PC-3 (cell line): ENCODE data around the gene TESK2. TPM values are rescaled to one million over a fixed set of nuclear protein-coding genes. Genes with fewer than 3 reads are reported as not detected.
"Not testable (repeated sequence)": the region's sequence is repeated elsewhere in the genome, so short reads cannot be mapped to it uniquely, and the experiment has no call there.

ENCODE experiments used
- ATAC-seq: fragments of 200-7000 bp; cut with Tn5 transposase; 2 replicates; pipeline ENCODE4 v1.9.1; 2020; ENCODE audit warnings: mild to moderate bottlenecking, moderate library complexity
- BruUV-seq: library from RNA; stranded (reverse); fragments of 400-500 nt; replicated peaks from 2 replicates; lab custom pipeline; 2021; lab: Mats Ljungman, UMichigan
- CTCF ChIA-PET: fragments of 300-600 bp; sonication (Branson Sonifier 250); formaldehyde crosslinking; loops from one replicate; lab custom pipeline; 2022; ENCODE audit warnings: antibody characterized with exemption; lab: Charles Lee
- POLR2A ChIA-PET: fragments of 300-600 bp; sonication (Branson Sonifier 250); formaldehyde crosslinking; loops from one replicate; lab custom pipeline; 2022; ENCODE audit warnings: antibody characterized with exemption; ENCODE audit not compliant: unreplicated experiment; lab: Charles Lee
- DNase-seq: peaks from one replicate; pipeline ENCODE4 v3.0.0-alpha.2; 2015
- H2AFZ ChIP-seq: fragments of 300-600 bp; sonication (generic); 2 replicates; pipeline ENCODE4 v1.6.0; 2016; ENCODE audit warnings: antibody characterized with exemption, low read length
- H3F3A ChIP-seq: fragments of 300-600 bp; sonication (generic); one replicate; pipeline ENCODE4 v1.6.0; 2017; ENCODE audit warnings: antibody characterized with exemption, low read length, control low read depth, mild to moderate bottlenecking; ENCODE audit not compliant: unreplicated experiment
- H3K27ac ChIP-seq: fragments of 300-600 bp; sonication (generic); 2 replicates; pipeline ENCODE4 v1.5.1; 2016; ENCODE audit warnings: mild to moderate bottlenecking, low read length
- H3K27me3 ChIP-seq: fragments of 300-600 bp; sonication (generic); 2 replicates; pipeline ENCODE4 v1.6.1; 2016; ENCODE audit warnings: low read length, mixed read lengths
- H3K36me3 ChIP-seq: fragments of 300-600 bp; sonication (generic); 2 replicates; pipeline ENCODE4 v1.6.1; 2016; ENCODE audit warnings: low read depth, mixed run types, low read length, mixed read lengths
- H3K4me1 ChIP-seq: fragments of 300-600 bp; sonication (generic); 2 replicates; pipeline ENCODE4 v1.5.1; 2016; ENCODE audit warnings: low read length; ENCODE audit not compliant: insufficient read depth
- H3K4me2 ChIP-seq: fragments of 300-600 bp; sonication (generic); 2 replicates; pipeline ENCODE4 v1.6.0; 2016; ENCODE audit warnings: low read length
- H3K4me3 ChIP-seq: fragments of 300-600 bp; sonication (generic); 2 replicates; pipeline ENCODE4 v1.5.1; 2016; ENCODE audit warnings: mild to moderate bottlenecking, low read length, mixed read lengths
- H3K79me2 ChIP-seq: fragments of 300-600 bp; sonication (generic); 2 replicates; pipeline ENCODE4 v1.6.1; 2017; ENCODE audit warnings: low read length, mixed read lengths
- H3K9ac ChIP-seq: fragments of 300-600 bp; sonication (generic); 2 replicates; pipeline ENCODE4 v1.6.0; 2016; ENCODE audit warnings: mild to moderate bottlenecking, low read length
- H3K9me2 ChIP-seq: fragments of 300-600 bp; sonication (generic); replicated peaks from 2 replicates; pipeline ENCODE4 v1.6.1; 2016; ENCODE audit warnings: mixed run types, low read length, mixed read lengths
- H3K9me3 ChIP-seq: fragments of 300-600 bp; sonication (generic); 2 replicates; pipeline ENCODE4 v1.6.1; 2016; ENCODE audit warnings: low read length, mixed read lengths
- H4K20me1 ChIP-seq: fragments of 300-600 bp; sonication (generic); 2 replicates; pipeline ENCODE4 v1.6.1; 2016; ENCODE audit warnings: low read length, mixed read lengths
- EZH2 ChIP-seq: fragments of 300-600 bp; sonication (generic); IDR thresholded peaks from one replicate; pipeline ENCODE4 v1.6.1; 2017; ENCODE audit warnings: antibody characterized with exemption, mild to moderate bottlenecking, low read length; ENCODE audit not compliant: unreplicated experiment
- EZH2phosphoT487 ChIP-seq: fragments of 300-600 bp; sonication (generic); IDR thresholded peaks from 2 replicates; pipeline ENCODE4 v1.6.1; 2018; ENCODE audit warnings: mild to moderate bottlenecking, antibody characterized with exemption, low read length, borderline replicate concordance
- intact Hi-C: fragments of 100-400 bp; cut with micrococcal nuclease; formaldehyde crosslinking; loops from 2 replicates; pipeline ENCODE4 v1.9.0; 2023
- total RNA-seq: library from RNA; depleted of rRNA; stranded (reverse); fragments of >200 nt; gene quantifications from 2 replicates; pipeline ENCODE4 v1.2.3, GENCODE V29; 2014
- TF ChIP-seq, protein P1 (sequence below): fragments of 300-600 bp; sonication (generic); conservative IDR thresholded peaks from 2 replicates; pipeline ENCODE4 v1.5.1; 2017; ENCODE audit warnings: antibody characterized with exemption, low read depth, mild to moderate bottlenecking, low read length

The TESK2 gene
- total RNA-seq, 1 experiment from 2014 or later: 6.0 TPM

DNA sequence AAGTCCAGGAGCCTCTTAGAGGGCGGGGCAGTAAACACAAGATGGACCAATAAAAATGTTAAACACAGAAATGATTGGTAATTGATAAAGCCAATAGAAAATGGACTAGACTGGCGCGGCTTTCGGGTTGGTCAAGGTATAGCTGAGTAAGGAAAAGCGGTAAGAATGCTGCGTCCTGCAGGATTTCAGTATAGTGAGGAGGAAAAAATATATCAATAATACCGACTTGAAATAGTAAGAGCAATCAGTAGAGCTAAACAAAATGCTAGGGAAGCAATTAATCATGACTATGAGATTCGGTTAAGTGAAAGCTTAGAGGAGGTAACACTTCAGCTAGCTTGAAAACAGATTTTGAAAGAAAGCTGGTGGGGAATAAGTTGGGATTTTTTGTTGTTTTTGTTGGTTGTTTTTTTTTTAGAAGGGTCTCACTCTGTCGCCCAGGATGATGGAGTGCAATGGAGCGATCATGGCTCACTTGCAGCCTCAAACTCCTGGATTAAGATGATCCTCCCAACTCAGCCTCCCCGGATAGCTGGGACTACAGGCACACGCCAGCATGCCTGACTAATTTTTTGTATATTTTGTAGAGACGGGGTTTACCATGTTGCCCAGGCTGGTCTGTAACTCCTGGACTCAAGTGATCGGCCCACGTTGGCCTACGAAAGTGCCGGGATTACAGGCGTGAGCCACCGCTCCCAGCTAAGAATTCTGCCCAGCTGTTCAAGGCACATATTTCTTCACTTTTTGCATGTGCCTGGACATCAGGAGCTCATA, 711 bp upstream of the TESK2 start:
- Histone ChIP-seq H3K9ac (0 out of 2 replicates have a peak overlapping the region, but pooled peaks have one; percentile 15), H3K27ac (no peak overlapping the region), H3K4me1 (peaks cover 11% of the 10 kb centered on the region), H3K4me2 (peak overlapping the region; percentile 81), H3K9me2 (no peaks in the 10 kb centered on the region), H3K9me3 (no peaks in the 10 kb centered on the region), H2AFZ (peak overlapping the region; percentile 77), H3K79me2 (no peaks in the 10 kb centered on the region), H4K20me1 (no peaks in the 10 kb centered on the region), H3K27me3 (no peaks in the 10 kb centered on the region), H3K36me3 (no peaks in the 10 kb centered on the region), H3F3A (no peaks in the 10 kb centered on the region), H3K4me3 (peak overlapping the region; percentile 55)
- DNase-seq: no peak
- intact Hi-C loops: loop anchor here (1.0 to 5.0 kb wide), 3 partner anchors 149 to 479 kb away; partner anchors contain the start of genes MUTYH, TOE1 and UROD
- TF ChIP-seq, protein P1, sequence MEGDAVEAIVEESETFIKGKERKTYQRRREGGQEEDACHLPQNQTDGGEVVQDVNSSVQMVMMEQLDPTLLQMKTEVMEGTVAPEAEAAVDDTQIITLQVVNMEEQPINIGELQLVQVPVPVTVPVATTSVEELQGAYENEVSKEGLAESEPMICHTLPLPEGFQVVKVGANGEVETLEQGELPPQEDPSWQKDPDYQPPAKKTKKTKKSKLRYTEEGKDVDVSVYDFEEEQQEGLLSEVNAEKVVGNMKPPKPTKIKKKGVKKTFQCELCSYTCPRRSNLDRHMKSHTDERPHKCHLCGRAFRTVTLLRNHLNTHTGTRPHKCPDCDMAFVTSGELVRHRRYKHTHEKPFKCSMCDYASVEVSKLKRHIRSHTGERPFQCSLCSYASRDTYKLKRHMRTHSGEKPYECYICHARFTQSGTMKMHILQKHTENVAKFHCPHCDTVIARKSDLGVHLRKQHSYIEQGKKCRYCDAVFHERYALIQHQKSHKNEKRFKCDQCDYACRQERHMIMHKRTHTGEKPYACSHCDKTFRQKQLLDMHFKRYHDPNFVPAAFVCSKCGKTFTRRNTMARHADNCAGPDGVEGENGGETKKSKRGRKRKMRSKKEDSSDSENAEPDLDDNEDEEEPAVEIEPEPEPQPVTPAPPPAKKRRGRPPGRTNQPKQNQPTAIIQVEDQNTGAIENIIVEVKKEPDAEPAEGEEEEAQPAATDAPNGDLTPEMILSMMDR: no peak
- TF ChIP-seq EZH2: no peak
- TF ChIP-seq EZH2phosphoT487: no peak
- no peak for ATAC-seq
- CTCF ChIA-PET: interaction anchor here (0.6 to 2.7 kb wide), 7 partner anchors 131 to 678 kb away, joined by 3 to 20 read pairs (median 5); no protein-coding TSS in a partner anchor
- POLR2A ChIA-PET: interaction anchor here (0.6 to 1.7 kb wide), 4 partner anchors 152 to 478 kb away, joined by 3 to 17 read pairs (median 4); partner anchors contain the start of gene TOE1
- BruUV-seq: no TSS peak

DNA sequence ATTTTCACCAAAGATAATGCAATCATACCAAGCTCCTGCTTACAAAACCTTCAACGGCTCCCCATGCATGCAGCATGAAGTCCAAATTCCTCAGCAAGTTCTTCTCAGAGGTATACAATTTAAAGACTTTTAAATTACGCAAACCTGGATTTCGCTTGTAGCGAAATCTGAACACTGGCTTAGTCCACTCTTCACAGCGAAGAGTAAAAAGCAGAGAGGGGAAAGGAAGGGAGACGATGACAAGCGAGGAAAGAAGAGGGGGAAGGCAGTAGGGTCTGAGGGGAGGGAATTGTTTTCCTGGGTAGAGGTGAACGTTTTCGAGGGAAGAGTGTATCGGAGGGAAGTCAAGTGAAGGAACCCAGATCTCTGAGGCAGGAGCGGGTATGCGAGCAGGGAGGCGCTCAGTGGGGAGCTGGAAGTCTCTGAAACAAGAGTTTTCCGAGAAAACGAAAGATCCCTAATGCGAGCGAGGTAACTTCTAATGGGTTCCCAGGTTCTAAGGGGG, 790 bp downstream of the TESK2 start:
- DNase-seq (peak; percentile 28), ATAC-seq (peak; percentile 1)
- TF ChIP-seq EZH2 (no peak), EZH2phosphoT487 (no peak)
- TF ChIP-seq, protein P1: no peak
- Histone ChIP-seq H3K79me2 (no peaks in the 10 kb centered on the region), H3K4me3 (peak overlapping the region; percentile 80), H3K36me3 (no peaks in the 10 kb centered on the region), H3K4me2 (peak overlapping the region; percentile 97), H3K9me2 (no peaks in the 10 kb centered on the region), H3K9ac (peak overlapping the region; percentile 37), H3F3A (no peaks in the 10 kb centered on the region), H3K27me3 (no peaks in the 10 kb centered on the region), H3K9me3 (no peaks in the 10 kb centered on the region), H4K20me1 (no peaks in the 10 kb centered on the region), H2AFZ (peak overlapping the region; percentile 83), H3K4me1 (peaks cover 11% of the 10 kb centered on the region), H3K27ac (no peak overlapping the region)
- intact Hi-C loops: loop anchor here (2.0 to 5.0 kb wide), 2 partner anchors 148 to 187 kb away; partner anchors contain the start of genes MUTYH and TOE1
- BruUV-seq: no TSS peak
- ChIA-PET POLR2A (interaction anchor here (0.5 to 1.7 kb wide), 3 partner anchors 123 to 671 kb away, joined by 4 to 17 read pairs (median 6); no protein-coding TSS in a partner anchor), CTCF (interaction anchor here (0.6 kb wide), 1 partner anchor 110 kb away, joined by 3 read pairs; no protein-coding TSS in a partner anchor)

DNA sequence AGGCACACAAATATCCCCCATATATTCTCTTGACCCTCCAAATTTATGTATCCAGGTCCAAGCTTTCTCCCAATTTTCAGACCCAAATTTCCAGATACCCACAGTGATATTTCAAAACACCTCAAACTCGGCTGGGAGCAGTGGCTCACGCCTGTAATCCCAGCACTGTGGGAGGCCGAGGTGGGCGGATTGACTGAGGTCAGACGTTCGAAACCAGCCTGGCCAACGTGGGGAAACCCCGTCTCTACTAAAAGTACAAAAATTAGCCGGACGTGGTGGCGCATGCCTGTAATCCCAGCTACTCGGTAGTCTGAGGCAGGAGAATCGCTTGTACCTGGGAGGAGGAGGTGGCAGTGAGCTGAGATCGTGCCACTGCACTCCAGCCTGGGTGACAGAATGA, 1.6 kb downstream of the TESK2 start:
- ATAC-seq, H3K9ac ChIP-seq, H3K79me2 ChIP-seq, H3K27me3 ChIP-seq, H4K20me1 ChIP-seq, H3K9me3 ChIP-seq, intact Hi-C loops, BruUV-seq, H3K36me3 ChIP-seq, H3F3A ChIP-seq, H3K9me2 ChIP-seq, H3K27ac ChIP-seq, DNase-seq, CTCF ChIA-PET: not testable (repeated sequence)
- H3K4me3 ChIP-seq: peak overlapping the region; percentile 80
- H3K4me2 ChIP-seq: peak overlapping the region; percentile 97
- peaks cover 11% of the 10 kb centered on the region for H3K4me1 ChIP-seq
- POLR2A ChIA-PET: interaction anchor here (0.5 to 0.6 kb wide), 2 partner anchors 122 to 670 kb away, joined by 4 to 6 read pairs; no protein-coding TSS in a partner anchor
- H2AFZ ChIP-seq: peak overlapping the region; percentile 83
